HCT116 (cell line): ENCODE data around the gene WBP1. TPM values are rescaled to one million over a fixed set of nuclear protein-coding genes. Genes with fewer than 3 reads are reported as not detected.

ENCODE experiments used
- ATAC-seq: fragments of 200-7000 bp; cut with Tn5 transposase; 2 replicates; pipeline ENCODE4 v1.9.1; 2020; ENCODE audit warnings: mild to moderate bottlenecking, moderate library complexity
- BruUV-seq: library from RNA; stranded (reverse); fragments of 400-500 nt; replicated peaks from 2 replicates; lab custom pipeline; 2021; lab: Mats Ljungman, UMichigan
- CTCF ChIA-PET: fragments of 300-600 bp; sonication (Branson Sonifier 250); formaldehyde crosslinking; loops from one replicate; lab custom pipeline; 2021; ENCODE audit warnings: antibody characterized with exemption; lab: Charles Lee
- POLR2A ChIA-PET: fragments of 300-600, 350-600 bp; sonication (Branson Sonifier 250); formaldehyde crosslinking; loops from one replicate; lab custom pipeline; 2021; ENCODE audit warnings: antibody characterized with exemption; lab: Charles Lee
- RAD21 ChIA-PET, 2 experiments: fragments of 300-600 bp; sonication (Branson Sonifier 250); formaldehyde crosslinking; loops; one replicate each; lab custom pipeline; 2023; ENCODE audit warnings: low total read pairs in 2 of 2; ENCODE audit not compliant: uncharacterized antibody in 2 of 2, unreplicated experiment in 2 of 2, low non-redundant PET in 1 of 2; lab: Charles Lee
- DNase-seq: peaks from one replicate; pipeline ENCODE4 v3.0.0-alpha.2; 2010; ENCODE audit warnings: low read depth, low spot score
- H2AFZ ChIP-seq: fragments of 200-600 bp; shearing (Covaris generic), sonication (generic); 2 replicates; pipeline ENCODE4 v1.6.1; 2017; ENCODE audit warnings: low read depth, mixed run types, mixed read lengths, antibody characterized with exemption, low read length; ENCODE audit not compliant: poor library complexity, severe bottlenecking
- H3K27ac ChIP-seq: 2 replicates; pipeline ENCODE4 v1.5.1; 2012; ENCODE audit warnings: low read depth, low read length
- H3K27me3 ChIP-seq: fragments of 200-600 bp; sonication (generic); 2 replicates; pipeline ENCODE4 v1.6.1; 2016; ENCODE audit warnings: mixed run types, low read length, mixed read lengths; ENCODE audit not compliant: insufficient read depth
- H3K36me3 ChIP-seq, 2 experiments: fragments of 200-500 bp in 1 of 2; fragments of 200-600 bp in 1 of 2; sonication (Bioruptor generic) in 1 of 2; sonication (generic) in 1 of 2; 2 replicates each; pipeline versions ENCODE4 v1.5.1 to v1.6.1; 2014 to 2016; ENCODE audit warnings: low read length in 2 of 2, inconsistent platforms in 1 of 2, mixed read lengths in 1 of 2, mixed run types in 1 of 2; ENCODE audit not compliant: insufficient read depth in 2 of 2, control insufficient read depth in 1 of 2
- H3K4me1 ChIP-seq, 2 experiments: fragments of 200-600 bp in 1 of 2; sonication (generic) in 1 of 2; 2 replicates each; pipeline versions ENCODE4 v1.5.1 to v1.6.1; 2012 to 2017; ENCODE audit warnings: low read length in 2 of 2, inconsistent platforms in 1 of 2, mild to moderate bottlenecking in 1 of 2, mixed read lengths in 1 of 2, mixed run types in 1 of 2, moderate library complexity in 1 of 2; ENCODE audit not compliant: insufficient read depth in 2 of 2, control insufficient read depth in 1 of 2
- H3K4me2 ChIP-seq: fragments of 200-600 bp; sonication (generic); 2 replicates; pipeline ENCODE4 v1.6.1; 2017; ENCODE audit warnings: mixed run types, low read length, mixed read lengths
- H3K4me3 ChIP-seq, 2 experiments: fragments of 200-600 bp in 1 of 2; sonication (generic) in 1 of 2; replicated peaks in 1 of 2; 2 replicates each; pipeline ENCODE4 v1.5.1; 2011 to 2016; ENCODE audit warnings: low read length in 2 of 2, control low read depth in 1 of 2, low read depth in 1 of 2, mild to moderate bottlenecking in 1 of 2, mixed read lengths in 1 of 2, mixed run types in 1 of 2
- H3K79me2 ChIP-seq: fragments of 200-600 bp; sonication (generic); 2 replicates; pipeline ENCODE4 v1.6.1; 2017; ENCODE audit warnings: mild to moderate bottlenecking, mixed run types, low read length, moderate library complexity, mixed read lengths; ENCODE audit not compliant: insufficient read depth
- H3K9ac ChIP-seq: fragments of 200-600 bp; sonication (generic); 2 replicates; pipeline ENCODE4 v1.6.1; 2016; ENCODE audit warnings: low read length, mixed read lengths
- H3K9me2 ChIP-seq: fragments of 200-600 bp; sonication (generic), shearing (Covaris generic); 2 replicates; pipeline ENCODE4 v1.6.1; 2017; ENCODE audit warnings: mixed run types, mild to moderate bottlenecking, moderate library complexity; ENCODE audit not compliant: insufficient read depth
- H3K9me3 ChIP-seq, 2 experiments: fragments of 200-500 bp in 1 of 2; fragments of 200-600 bp in 1 of 2; sonication (Bioruptor generic) in 1 of 2; sonication (generic) in 1 of 2; 2 replicates each; pipeline ENCODE4 v1.6.1; 2014 to 2017; ENCODE audit warnings: low read length in 2 of 2, mixed read lengths in 2 of 2, inconsistent platforms in 1 of 2, low read depth in 1 of 2, mild to moderate bottlenecking in 1 of 2, mixed run types in 1 of 2, moderate library complexity in 1 of 2; ENCODE audit not compliant: control insufficient read depth in 1 of 2, insufficient read depth in 1 of 2
- H4K20me1 ChIP-seq: fragments of 200-600 bp; sonication (generic), shearing (Covaris generic); 2 replicates; pipeline ENCODE4 v1.6.1; 2017; ENCODE audit warnings: mixed run types, mild to moderate bottlenecking, moderate library complexity; ENCODE audit not compliant: insufficient read depth
- ATF3 ChIP-seq: IDR thresholded peaks from 2 replicates; pipeline ENCODE4 v1.6.1; 2012
- CEBPB ChIP-seq: IDR thresholded peaks from 2 replicates; pipeline ENCODE4 v1.6.1; 2012; ENCODE audit warnings: low read depth
- CTCF ChIP-seq, 3 experiments: fragments of 200-600 bp in 1 of 3; sonication (generic) in 1 of 3; IDR thresholded peaks in 2 of 3; conservative IDR thresholded peaks in 1 of 3; 2 replicates each; pipeline ENCODE4 v1.5.1; 2012 to 2017; ENCODE audit warnings: low read depth in 2 of 3, low read length in 2 of 3, antibody characterized with exemption in 1 of 3, borderline replicate concordance in 1 of 3, control low read depth in 1 of 3, mild to moderate bottlenecking in 1 of 3, mixed read lengths in 1 of 3, mixed run types in 1 of 3, moderate library complexity in 1 of 3; ENCODE audit not compliant: insufficient read depth in 1 of 3
- EGR1 ChIP-seq: IDR thresholded peaks from 2 replicates; pipeline ENCODE4 v1.6.1; 2012; ENCODE audit warnings: low read depth
- FOSL1 ChIP-seq: IDR thresholded peaks from 2 replicates; pipeline ENCODE4 v1.6.1; 2012; ENCODE audit warnings: low read depth
- JUND ChIP-seq: IDR thresholded peaks from 2 replicates; pipeline ENCODE4 v1.6.1; 2012
- REST ChIP-seq: IDR thresholded peaks from 2 replicates; pipeline ENCODE4 v1.6.1; 2012; ENCODE audit warnings: low read depth
- SIN3A ChIP-seq: IDR thresholded peaks from 2 replicates; pipeline ENCODE4 v1.6.1; 2012; ENCODE audit warnings: low read depth
- SRF ChIP-seq: IDR thresholded peaks from 2 replicates; pipeline ENCODE4 v1.6.1; 2012; ENCODE audit warnings: low read depth
- YY1 ChIP-seq: IDR thresholded peaks from 2 replicates; pipeline ENCODE4 v1.6.1; 2011; ENCODE audit warnings: low read length, low read depth, moderate library complexity, mild to moderate bottlenecking; ENCODE audit not compliant: insufficient replicate concordance; ENCODE audit errors: extremely low read depth
- ZBTB33 ChIP-seq: IDR thresholded peaks from 2 replicates; pipeline ENCODE4 v1.6.1; 2011; ENCODE audit warnings: mild to moderate bottlenecking, low read length, moderate library complexity; ENCODE audit not compliant: insufficient replicate concordance; ENCODE audit errors: extremely low read depth
- ZNF274 ChIP-seq: fragments of 200-500 bp; sonication (Bioruptor generic); IDR thresholded peaks from 2 replicates; pipeline ENCODE4 v1.6.1; 2014; ENCODE audit warnings: mild to moderate bottlenecking, low read depth, low read length, inconsistent platforms
- intact Hi-C: fragments of 100-400 bp; cut with micrococcal nuclease; formaldehyde crosslinking; loops from 2 replicates; pipeline ENCODE4 v1.10.0; 2022
- total RNA-seq: library from RNA; stranded (reverse); gene quantifications from one replicate; pipeline ENCODE4 v1.2.1, GENCODE V29; 2021; ENCODE audit not compliant: unreplicated experiment

WBP1 gene
- total RNA-seq, 1 experiment from 2014 or later, result 64.7 TPM

GRCh38 chr2:74503506-74504475 is 45.6 kb downstream of the WBP1 start:
- POLR2A ChIA-PET, result interaction anchor here (0.9 to 1.5 kb wide), 2 partner anchors 28 to 61 kb away, joined by 3 to 4 read pairs; no protein-coding TSS in a partner anchor
- H3K9me2 ChIP-seq, result no peaks in the 10 kb centered on the region
- intact Hi-C loops, result loop anchor here (2.0 kb wide), 1 partner anchor 21 kb away; the partner anchor contains the start of genes CCDC142 and TTC31
- no peaks in the 10 kb centered on the region for H4K20me1 ChIP-seq
- RAD21 ChIA-PET, result no interaction called here
- H3K36me3 ChIP-seq, result peaks cover 3 to 16% of the 10 kb centered on the region in 2 experiments; a peak in 2 of 4 replicates
- H3K27me3 ChIP-seq, result no peaks in the 10 kb centered on the region
- H3K27ac ChIP-seq, result peak overlapping the region; percentile 91
- TF ChIP-seq YY1, result no peak
- no peak for TF ChIP-seq CTCF (IDR thresholded peaks at IDR 0.05 in 2 of 3, conservative IDR thresholded peaks at IDR 0.05 in 1 of 3; ENCODE audit: borderline replicate concordance in 1 of 3, insufficient read depth in 1 of 3, low read depth in 2 of 3, low read length in 2 of 3)
- no peak for TF ChIP-seq JUND
- TF ChIP-seq REST, result no peak
- TF ChIP-seq ATF3, result no peak
- TF ChIP-seq SIN3A, result no peak
- TF ChIP-seq SRF, result no peak
- no peak for TF ChIP-seq ZBTB33
- no peak for TF ChIP-seq CEBPB
- TF ChIP-seq ZNF274, result no peak
- no peak for TF ChIP-seq FOSL1
- TF ChIP-seq EGR1, result no peak
- H3K4me3 ChIP-seq, result peak overlapping the region; percentile 83 to 89
- H3K4me2 ChIP-seq, result peak overlapping the region; percentile 95
- H3K4me1 ChIP-seq, result peaks cover 28 to 63% of the 10 kb centered on the region in 2 experiments
- H3K9ac ChIP-seq, result peak overlapping the region; percentile 85
- no peaks in the 10 kb centered on the region for H3K9me3 ChIP-seq
- no TSS peak for BruUV-seq
- CTCF ChIA-PET, result interaction anchor here (1.7 to 1.8 kb wide), 2 partner anchors 21 to 28 kb away, joined by 4 to 9 read pairs; partner anchors contain the start of genes CCDC142 and TTC31
- ATAC-seq (no peak), DNase-seq (no peak)
- H3K79me2 ChIP-seq, result peaks cover 22% of the 10 kb centered on the region
- no peak overlapping the region for H2AFZ ChIP-seq
